ENCODE measurements around the gene ASPHD2. TPM values are rescaled to one million over a fixed set of nuclear protein-coding genes. Genes with fewer than 3 reads are reported as not detected.
"Not testable (repeated sequence)": the region's sequence is repeated elsewhere in the genome, so short reads cannot be mapped to it uniquely, and the experiment has no call there.

ASPHD2 gene
- total RNA-seq, 1 donor from 2014 or later: 7.3 TPM

DNA sequence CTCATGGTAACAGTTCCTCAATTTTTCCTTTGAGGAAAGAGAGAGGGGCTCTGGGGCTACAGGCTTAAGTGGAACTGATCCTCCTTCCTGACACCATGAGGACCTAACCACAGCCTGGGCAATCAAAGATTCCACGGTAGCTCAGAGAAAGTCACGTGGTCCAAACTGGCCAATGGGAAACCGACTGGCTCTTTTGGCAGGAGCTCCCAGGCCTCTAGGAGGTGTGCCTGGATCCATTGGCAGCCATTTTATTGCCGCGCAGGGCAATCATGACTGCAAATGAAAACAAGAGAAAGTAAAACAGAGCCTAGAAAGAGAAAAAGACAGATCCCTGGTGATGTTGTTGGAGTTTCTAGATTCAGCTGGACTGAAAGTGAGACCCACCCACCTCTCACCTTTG is 27.3 kb upstream of the ASPHD2 start:
- DNase-seq (ENCODE audit: low read depth): no peak
- H3K4me3 ChIP-seq (ENCODE audit: low read depth, low read length): no peak overlapping the region
- TF ChIP-seq, protein P1, sequence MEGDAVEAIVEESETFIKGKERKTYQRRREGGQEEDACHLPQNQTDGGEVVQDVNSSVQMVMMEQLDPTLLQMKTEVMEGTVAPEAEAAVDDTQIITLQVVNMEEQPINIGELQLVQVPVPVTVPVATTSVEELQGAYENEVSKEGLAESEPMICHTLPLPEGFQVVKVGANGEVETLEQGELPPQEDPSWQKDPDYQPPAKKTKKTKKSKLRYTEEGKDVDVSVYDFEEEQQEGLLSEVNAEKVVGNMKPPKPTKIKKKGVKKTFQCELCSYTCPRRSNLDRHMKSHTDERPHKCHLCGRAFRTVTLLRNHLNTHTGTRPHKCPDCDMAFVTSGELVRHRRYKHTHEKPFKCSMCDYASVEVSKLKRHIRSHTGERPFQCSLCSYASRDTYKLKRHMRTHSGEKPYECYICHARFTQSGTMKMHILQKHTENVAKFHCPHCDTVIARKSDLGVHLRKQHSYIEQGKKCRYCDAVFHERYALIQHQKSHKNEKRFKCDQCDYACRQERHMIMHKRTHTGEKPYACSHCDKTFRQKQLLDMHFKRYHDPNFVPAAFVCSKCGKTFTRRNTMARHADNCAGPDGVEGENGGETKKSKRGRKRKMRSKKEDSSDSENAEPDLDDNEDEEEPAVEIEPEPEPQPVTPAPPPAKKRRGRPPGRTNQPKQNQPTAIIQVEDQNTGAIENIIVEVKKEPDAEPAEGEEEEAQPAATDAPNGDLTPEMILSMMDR (conservative IDR thresholded peaks at IDR 0.05; ENCODE audit: low read depth, low read length): no peak

GRCh38 chr22:26404851-26405421 is 24.1 kb upstream of the ASPHD2 start:
- DNase-seq (ENCODE audit: low read depth): no peak
- TF ChIP-seq, protein P1 (conservative IDR thresholded peaks at IDR 0.05; ENCODE audit: low read depth, low read length): no peak
- no peak overlapping the region for H3K4me3 ChIP-seq (ENCODE audit: low read depth, low read length)

DNA sequence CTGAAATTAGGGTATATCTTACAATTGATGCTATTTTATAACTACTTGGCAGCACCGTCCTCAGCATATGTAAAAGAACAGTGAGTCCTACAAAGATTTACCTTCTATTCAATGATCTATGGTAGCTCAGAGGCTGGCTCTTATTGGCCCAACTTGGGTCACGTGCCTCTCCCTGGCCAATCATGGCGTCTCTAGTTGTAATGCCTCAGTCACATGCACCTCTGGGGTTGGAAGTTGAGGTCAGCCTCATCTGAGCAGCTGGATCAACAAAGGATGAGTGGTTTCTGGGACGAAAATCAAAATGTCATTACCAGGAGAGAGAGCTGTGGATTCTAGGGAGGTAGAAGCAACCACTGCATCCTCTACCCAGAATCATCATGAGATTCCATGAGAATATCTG is 22.9 kb upstream of the ASPHD2 start:
- TF ChIP-seq, protein P1 (conservative IDR thresholded peaks at IDR 0.05; ENCODE audit: low read depth, low read length): no peak
- no peak for DNase-seq (ENCODE audit: low read depth)

DNA sequence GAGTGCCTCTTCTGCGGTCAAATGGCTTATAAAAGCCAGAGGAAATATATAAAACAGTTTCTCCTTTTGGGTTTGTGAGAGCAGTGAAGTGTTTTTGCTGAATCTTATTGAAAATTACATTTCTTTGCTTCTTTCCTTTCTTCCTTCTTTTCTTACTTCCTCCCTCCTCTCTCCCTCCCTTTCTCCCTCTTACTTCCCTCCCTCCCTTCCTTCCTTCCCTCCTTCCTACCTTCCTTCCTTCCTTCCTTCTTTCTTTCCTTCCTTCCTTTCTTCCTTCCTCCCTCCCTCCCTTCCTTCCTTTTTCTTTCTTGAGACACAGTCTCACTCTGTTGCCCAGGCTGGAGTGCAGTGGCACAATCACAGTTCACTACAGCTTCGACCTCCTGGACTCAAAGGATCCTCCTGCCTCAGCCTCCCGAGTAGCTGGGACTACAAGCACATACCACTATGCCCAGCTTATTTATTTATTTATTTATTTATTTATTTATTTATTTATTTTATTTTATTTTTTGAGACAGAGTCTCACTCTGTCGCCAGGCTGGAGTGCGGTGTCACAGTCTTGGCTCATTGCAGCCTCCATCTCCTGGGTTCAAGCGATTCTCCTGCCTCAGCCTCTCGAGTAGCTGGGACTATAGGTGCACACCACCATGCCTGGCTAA is 20.4 kb upstream of the ASPHD2 start:
- DNase-seq (ENCODE audit: low read depth); H3K4me3 ChIP-seq (ENCODE audit: low read depth, low read length): not testable (repeated sequence)

More for the DNA sequence above, 22.9 kb upstream of the ASPHD2 start:
- no peak overlapping the region for H3K4me3 ChIP-seq (ENCODE audit: low read depth, low read length)

DNA sequence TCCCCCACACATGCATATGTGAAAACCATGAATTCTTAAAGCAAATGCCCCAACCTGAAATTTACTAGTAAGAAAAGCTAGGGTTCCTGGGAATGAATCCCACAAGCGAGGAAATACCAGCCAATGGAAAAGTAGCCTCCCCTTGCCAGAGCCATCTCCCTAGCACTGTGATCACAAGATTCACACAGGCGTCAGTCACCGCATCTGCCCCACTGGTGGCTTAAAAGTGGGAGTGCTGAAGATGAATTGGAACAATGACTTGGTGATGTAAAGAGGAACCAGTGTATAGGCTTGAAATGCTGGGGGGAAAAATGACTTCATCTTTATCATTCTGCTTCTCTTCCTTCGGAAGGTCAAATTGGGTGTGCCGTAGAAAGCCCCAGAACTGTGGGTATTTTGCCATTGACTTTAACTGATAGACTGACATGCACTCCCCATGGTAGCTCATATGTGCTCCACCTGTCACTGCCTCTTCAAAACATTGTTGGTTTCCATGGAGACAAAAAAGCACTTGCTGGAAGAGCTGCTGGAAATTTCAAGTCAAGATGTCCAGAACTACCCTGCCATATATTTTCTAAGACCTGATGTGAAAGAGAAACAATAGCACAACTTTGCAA is 19.2 kb upstream of the ASPHD2 start:
- DNase-seq (ENCODE audit: low read depth): no peak
- no peak overlapping the region for H3K4me3 ChIP-seq (ENCODE audit: low read depth, low read length)
- TF ChIP-seq, protein P1 (conservative IDR thresholded peaks at IDR 0.05; ENCODE audit: low read depth, low read length): no peak

DNA sequence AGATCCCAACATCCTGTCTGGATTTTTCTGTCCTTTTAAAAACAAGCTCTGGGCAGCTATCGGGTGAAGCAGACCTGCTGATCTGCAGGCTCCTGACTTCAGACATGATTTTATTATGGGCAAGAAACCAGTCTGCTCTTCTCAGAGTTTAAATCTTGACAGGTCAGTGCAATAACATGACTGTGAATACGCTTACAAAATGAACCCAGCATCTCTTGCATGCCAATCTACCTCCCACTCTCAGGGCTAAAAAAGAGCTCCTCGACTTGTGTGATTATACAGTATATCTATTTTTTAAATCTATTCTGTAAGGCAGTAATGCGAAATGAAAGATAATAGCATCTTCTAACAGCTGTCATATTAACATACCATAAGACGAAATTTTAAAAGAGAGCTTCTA is 18.7 kb upstream of the ASPHD2 start:
- no peak for DNase-seq (ENCODE audit: low read depth)
- TF ChIP-seq, protein P1 (conservative IDR thresholded peaks at IDR 0.05; ENCODE audit: low read depth, low read length): no peak

GRCh38 chr22:26414347-26414746 is 14.7 kb upstream of the ASPHD2 start:
- no peak for DNase-seq (ENCODE audit: low read depth)
- TF ChIP-seq, protein P1 (conservative IDR thresholded peaks at IDR 0.05; ENCODE audit: low read depth, low read length): no peak

More for the DNA sequence above, 18.7 kb upstream of the ASPHD2 start:
- no peak overlapping the region for H3K4me3 ChIP-seq (ENCODE audit: low read depth, low read length)

More at GRCh38 chr22:26414347-26414746, 14.7 kb upstream of the ASPHD2 start:
- H3K4me3 ChIP-seq (ENCODE audit: low read depth, low read length): no peak overlapping the region
